ENCODE measurements around the gene FKBP3.

DNA sequence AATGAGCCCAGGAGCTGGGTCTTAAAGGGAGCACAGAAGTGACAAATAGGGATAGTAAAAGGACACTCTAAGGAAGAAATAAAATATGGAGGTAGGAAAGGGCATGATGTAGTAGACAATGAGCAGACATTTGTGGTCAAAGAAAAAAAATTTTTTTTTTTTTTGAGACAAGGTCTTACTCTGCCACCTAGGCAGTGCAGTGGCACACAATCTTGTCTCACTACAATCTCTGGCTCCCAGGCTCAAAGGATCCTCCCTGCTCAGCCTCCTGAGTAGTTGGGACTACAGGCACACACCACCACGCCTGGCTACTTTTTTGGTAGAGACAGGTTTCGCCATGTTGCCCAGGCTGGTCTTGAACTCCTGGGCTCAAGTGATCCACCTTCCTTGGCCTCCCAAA lies 8.5 kb downstream of the FKBP3 start:
- TF ChIP-seq EP300 (IDR thresholded peaks at IDR 0.05) = no peak
- TF ChIP-seq, protein P1, sequence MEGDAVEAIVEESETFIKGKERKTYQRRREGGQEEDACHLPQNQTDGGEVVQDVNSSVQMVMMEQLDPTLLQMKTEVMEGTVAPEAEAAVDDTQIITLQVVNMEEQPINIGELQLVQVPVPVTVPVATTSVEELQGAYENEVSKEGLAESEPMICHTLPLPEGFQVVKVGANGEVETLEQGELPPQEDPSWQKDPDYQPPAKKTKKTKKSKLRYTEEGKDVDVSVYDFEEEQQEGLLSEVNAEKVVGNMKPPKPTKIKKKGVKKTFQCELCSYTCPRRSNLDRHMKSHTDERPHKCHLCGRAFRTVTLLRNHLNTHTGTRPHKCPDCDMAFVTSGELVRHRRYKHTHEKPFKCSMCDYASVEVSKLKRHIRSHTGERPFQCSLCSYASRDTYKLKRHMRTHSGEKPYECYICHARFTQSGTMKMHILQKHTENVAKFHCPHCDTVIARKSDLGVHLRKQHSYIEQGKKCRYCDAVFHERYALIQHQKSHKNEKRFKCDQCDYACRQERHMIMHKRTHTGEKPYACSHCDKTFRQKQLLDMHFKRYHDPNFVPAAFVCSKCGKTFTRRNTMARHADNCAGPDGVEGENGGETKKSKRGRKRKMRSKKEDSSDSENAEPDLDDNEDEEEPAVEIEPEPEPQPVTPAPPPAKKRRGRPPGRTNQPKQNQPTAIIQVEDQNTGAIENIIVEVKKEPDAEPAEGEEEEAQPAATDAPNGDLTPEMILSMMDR (IDR thresholded peaks at IDR 0.05) = no peak
